B cell (primary cell): ENCODE data around the gene HIRA. TPM values are rescaled to one million over a fixed set of nuclear protein-coding genes. Genes with fewer than 3 reads are reported as not detected.

ENCODE experiments used
- ATAC-seq: fragments of 200-7000 bp; cut with Tn5 transposase; one replicate; pipeline ENCODE4 v1.10.0; 2021; ENCODE audit warnings: low read depth, mild to moderate bottlenecking, moderate number of reproducible peaks, moderate library complexity
- CTCF ChIA-PET: fragments of 350-600 bp; sonication (Branson Sonifier 250); formaldehyde crosslinking; loops from one replicate; lab custom pipeline; 2021; ENCODE audit warnings: antibody characterized with exemption, inconsistent platforms; lab: Charles Lee
- POLR2A ChIA-PET: fragments of 350-600 bp; sonication (Branson Sonifier 250); formaldehyde crosslinking; loops from one replicate; lab custom pipeline; 2021; ENCODE audit warnings: antibody characterized with exemption; lab: Charles Lee
- DNase-seq: peaks from one replicate; pipeline ENCODE4 v3.0.0; 2013
- H2AFZ ChIP-seq: 2 replicates; pipeline ENCODE4 v1.6.1; 2012; ENCODE audit warnings: mild to moderate bottlenecking, low read depth, low read length; ENCODE audit not compliant: insufficient read depth, poor library complexity, severe bottlenecking
- H3K27ac ChIP-seq, 2 donors: 1 replicate in 1 of 2; 2 replicates in 1 of 2; pipeline ENCODE4 v1.5.1; 2012 to 2013; ENCODE audit warnings: low read length in 2 of 2, mild to moderate bottlenecking in 2 of 2, moderate library complexity in 1 of 2
- H3K27me3 ChIP-seq, 4 experiments: fragments of 200-600 bp in 1 of 4; sonication (generic) in 1 of 4; replicated peaks in 1 of 4; 1 replicate in 2 of 4; 2 replicates in 2 of 4; pipeline versions ENCODE4 v1.6.1 to v1.7.0; 2013 to 2016; ENCODE audit warnings: low read length in 3 of 4, mild to moderate bottlenecking in 2 of 4, mixed read lengths in 1 of 4, moderate library complexity in 1 of 4; ENCODE audit not compliant: insufficient read depth in 4 of 4, control insufficient read depth in 3 of 4; ENCODE audit errors: control extremely low read depth in 1 of 4
- H3K36me3 ChIP-seq, 2 experiments: replicated peaks in 1 of 2; 1 replicate in 1 of 2; 2 replicates in 1 of 2; pipeline versions ENCODE4 v1.6.1 to v1.7.1; 2013; ENCODE audit warnings: low read length in 1 of 2; ENCODE audit not compliant: insufficient read depth in 2 of 2, control insufficient read depth in 1 of 2; ENCODE audit errors: control extremely low read depth in 1 of 2, extremely low read depth in 1 of 2
- H3K4me1 ChIP-seq, 2 donors: fragments of 200-600 bp in 1 of 2; sonication (generic) in 1 of 2; 1 replicate in 1 of 2; 2 replicates in 1 of 2; pipeline versions ENCODE4 v1.5.1 to v1.6.1; 2013 to 2017; ENCODE audit warnings: low read length in 2 of 2; ENCODE audit not compliant: control insufficient read depth in 2 of 2, insufficient read depth in 2 of 2
- H3K4me2 ChIP-seq: replicated peaks from 2 replicates; pipeline ENCODE3; 2012; ENCODE audit warnings: mild to moderate bottlenecking, low read depth, low read length; ENCODE audit not compliant: poor library complexity, severe bottlenecking
- H3K4me3 ChIP-seq, 5 experiments: fragments of 200-600 bp in 1 of 5; sonication (generic) in 1 of 5; 1 replicate in 3 of 5; 2 replicates in 2 of 5; pipeline versions ENCODE4 v1.5.1 to v1.7.0; 2011 to 2016; ENCODE audit warnings: low read length in 4 of 5, mild to moderate bottlenecking in 4 of 5, low read depth in 2 of 5, control low read depth in 1 of 5, moderate library complexity in 1 of 5; ENCODE audit not compliant: insufficient read depth in 1 of 5; ENCODE audit errors: control extremely low read depth in 1 of 5, extremely low read depth in 1 of 5
- H3K79me2 ChIP-seq: fragments of 200-600 bp; sonication (generic); one replicate; pipeline ENCODE4 v1.6.0; 2016; ENCODE audit warnings: low read length; ENCODE audit not compliant: control insufficient read depth, insufficient read depth
- H3K9ac ChIP-seq: fragments of 200-600 bp; sonication (generic); 2 replicates; pipeline ENCODE4 v1.6.1; 2017; ENCODE audit warnings: mild to moderate bottlenecking, low read length, moderate library complexity
- H3K9me3 ChIP-seq, 3 donors: one replicate each; pipeline versions ENCODE4 v1.6.1 to v1.7.1; 2013; ENCODE audit warnings: low read length in 2 of 3; ENCODE audit not compliant: control insufficient read depth in 2 of 3, insufficient read depth in 1 of 3; ENCODE audit errors: control extremely low read depth in 1 of 3
- H4K20me1 ChIP-seq: 2 replicates; pipeline ENCODE4 v1.6.0; 2012; ENCODE audit warnings: mild to moderate bottlenecking, low read length; ENCODE audit not compliant: insufficient read depth, control insufficient read depth, poor library complexity, severe bottlenecking
- H3K27ac Mint-ChIP-seq: one replicate; pipeline ENCODE4 v1.8.0; 2021; ENCODE audit warnings: mixed read lengths
- H3K27me3 Mint-ChIP-seq: one replicate; pipeline ENCODE4 v1.8.0; 2021; ENCODE audit warnings: mixed read lengths
- H3K4me1 Mint-ChIP-seq: one replicate; pipeline ENCODE4 v1.8.0; 2021; ENCODE audit warnings: mixed read lengths
- H3K4me3 Mint-ChIP-seq: one replicate; pipeline ENCODE4 v1.8.0; 2021; ENCODE audit warnings: mixed read lengths
- H3K9me3 Mint-ChIP-seq: one replicate; pipeline ENCODE4 v1.8.0; 2022; ENCODE audit warnings: mixed read lengths; ENCODE audit not compliant: insufficient read depth
- CTCF ChIP-seq: fragments of 200-600 bp; IDR thresholded peaks from one replicate; pipeline ENCODE4 v1.8.0; 2022; ENCODE audit warnings: antibody characterized with exemption, mild to moderate bottlenecking
- EZH2 ChIP-seq: IDR thresholded peaks from 2 replicates; pipeline ENCODE4 v1.6.1; 2012; ENCODE audit warnings: borderline replicate concordance, low read depth, mild to moderate bottlenecking, moderate library complexity, low read length; ENCODE audit not compliant: insufficient read depth, poor library complexity, severe bottlenecking
- WGBS: methylation state at CpG from one replicate; pipeline ENCODE4 v1.1.5; 2013; ENCODE audit warnings: missing lambda C conversion rate; ENCODE audit not compliant: insufficient coverage; 5-methylcytosine and 5-hydroxymethylcytosine counted together
- intact Hi-C: fragments of 100-400 bp; cut with micrococcal nuclease; formaldehyde crosslinking; loops from one replicate; pipeline ENCODE4 v1.10.0; 2022
- polyA plus RNA-seq: library from polyadenylated mRNA; depleted of rRNA; stranded (reverse); fragments of >200 nt; gene quantifications from 2 replicates; pipeline ENCODE4 v1.2.3, GENCODE V29; 2012
- total RNA-seq, 2 donors: library from RNA; stranded (reverse); fragments of 120-200 nt in 1 of 2; gene quantifications; 1 replicate in 1 of 2; 2 replicates in 1 of 2; pipeline versions ENCODE4 v1.2.3 to v1.2.4, GENCODE V29; 2013 to 2022

Gene HIRA
- total and polyA plus RNA-seq, 2 donors (not counting 1 experiment from before 2014, with no cell fraction given) = 28.3 to 34.5 TPM

DNA sequence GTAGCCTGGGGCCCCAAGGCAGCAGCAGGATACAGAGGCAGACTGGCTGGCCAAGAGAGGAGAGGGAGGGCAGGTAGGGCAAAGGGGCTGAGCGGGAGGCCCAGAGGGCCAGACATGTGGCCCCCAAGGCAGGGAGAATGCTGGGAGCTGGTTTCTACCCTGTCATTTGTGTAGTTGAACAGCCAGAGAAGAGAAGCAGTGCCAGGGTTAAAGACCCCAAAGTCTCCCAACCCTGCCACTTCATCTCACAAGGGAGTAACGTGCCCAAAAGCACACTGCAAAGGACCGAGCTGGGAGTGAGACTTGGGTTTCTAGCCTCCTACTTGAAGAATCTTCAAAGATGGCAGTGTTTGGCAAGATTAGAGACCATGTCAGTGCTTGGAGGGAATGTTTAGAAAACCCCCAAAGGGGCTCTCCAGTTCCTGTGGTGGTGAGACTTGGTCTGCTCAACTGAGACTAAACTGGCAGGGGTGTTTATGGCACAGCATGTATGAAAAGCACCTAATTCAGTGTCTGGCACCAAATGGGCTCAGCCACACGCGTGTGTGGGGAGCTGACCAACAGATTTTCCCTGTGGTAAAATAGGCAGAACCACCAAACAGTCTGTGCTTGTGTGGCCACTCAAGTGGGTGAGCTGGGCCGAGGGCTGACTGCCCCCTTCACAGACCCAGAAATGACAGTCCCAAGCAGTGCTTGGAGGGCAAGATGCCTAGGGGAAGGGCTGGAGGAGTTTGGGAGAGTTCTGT is 71.8 kb downstream of the HIRA start:
- peak; percentile 66 for DNase-seq
- TF ChIP-seq CTCF = no peak
- no peak for TF ChIP-seq EZH2
- POLR2A ChIA-PET = interaction anchor here (1.0 kb wide), 1 partner anchor 72 kb away, joined by 3 read pairs; the partner anchor contains the start of gene MRPL40
- peaks cover 0 to 67% of the 10 kb centered on the region in 2 experiments for H3K36me3 ChIP-seq
- peak overlapping the region; percentile 85 for H3K4me3 Mint-ChIP-seq
- peaks cover 3% of the 10 kb centered on the region for H3K9me3 Mint-ChIP-seq
- no peaks in the 10 kb centered on the region for H3K27me3 Mint-ChIP-seq
- H3K79me2 ChIP-seq = peaks cover 56% of the 10 kb centered on the region
- CTCF ChIA-PET = interaction anchor here (0.8 kb wide), 1 partner anchor 270 kb away, joined by 3 read pairs; no protein-coding TSS in a partner anchor
- peaks cover 54 to 64% of the 10 kb centered on the region in 2 donors for H3K4me1 ChIP-seq
- WGBS = 89% methylated on average over 4 of the region's 6 CpGs
- H3K27me3 ChIP-seq = no peaks in the 10 kb centered on the region
- intact Hi-C loops = loop anchor here (5.0 kb wide), 1 partner anchor 263 kb away; no protein-coding TSS in a partner anchor
- peak overlapping the region; percentile 80 for H3K9ac ChIP-seq
- H2AFZ ChIP-seq = no peak overlapping the region
- H3K27ac ChIP-seq = peak overlapping the region; percentile 98 to 100
- ATAC-seq = peak; percentile 21
- H3K4me2 ChIP-seq = peak overlapping the region; percentile 88
- H3K4me3 ChIP-seq = peak overlapping the region in 3 of 5 experiments; percentile 5 to 65 (median 7)
- peaks cover 55% of the 10 kb centered on the region for H3K4me1 Mint-ChIP-seq
- peaks cover 0 to 16% (median 3%) of the 10 kb centered on the region in 3 donors for H3K9me3 ChIP-seq
- H4K20me1 ChIP-seq = no peaks in the 10 kb centered on the region
- peak overlapping the region; percentile 95 for H3K27ac Mint-ChIP-seq
